Activated CD8-positive, alpha-beta memory T cell treated with anti-CD3 and anti-CD28 coated beads for 36 hours (primary cell): ENCODE measurements around the gene PTPRU. TPM values are rescaled to one million over a fixed set of nuclear protein-coding genes. Genes with fewer than 3 reads are reported as not detected.

Experiments used
- CTCF ChIA-PET: fragments of 350-600 bp; sonication (Branson Sonifier 250); formaldehyde crosslinking; loops from one replicate; lab custom pipeline; 2021; ENCODE audit warnings: antibody characterized with exemption; lab: Charles Lee
- POLR2A ChIA-PET: fragments of 350-600 bp; sonication (Branson Sonifier 250); formaldehyde crosslinking; loops from one replicate; lab custom pipeline; 2021; ENCODE audit warnings: antibody characterized with exemption; lab: Charles Lee
- total RNA-seq, 2 experiments: library from RNA; stranded (reverse); gene quantifications; one replicate each; pipeline ENCODE4 v1.2.3, GENCODE V29; 2021

The PTPRU gene
- total RNA-seq, 2 experiments from 2014 or later, result 0.34 to 0.42 TPM

DNA sequence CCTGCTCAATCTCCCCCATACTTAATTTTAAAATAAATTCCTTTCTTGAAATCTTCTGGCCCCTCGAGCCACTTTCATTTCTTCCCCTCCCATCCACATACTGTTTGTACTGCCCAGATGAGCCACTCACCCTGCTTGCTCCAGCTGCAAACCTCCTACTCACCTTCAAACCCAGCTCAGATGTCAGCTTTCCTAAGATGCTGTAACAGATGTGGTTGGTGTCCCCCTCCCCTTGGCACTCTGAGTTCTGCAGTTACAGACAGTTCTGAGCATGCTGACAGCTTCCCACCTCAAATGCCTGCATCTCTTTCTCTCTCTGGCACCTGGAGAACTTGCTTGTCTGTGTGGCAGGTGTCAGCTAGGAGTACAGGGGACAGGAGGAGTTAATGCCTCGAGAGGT, 106.7 kb downstream of the PTPRU start:
- CTCF ChIA-PET, result no interaction called here
- POLR2A ChIA-PET, result no interaction called here

DNA sequence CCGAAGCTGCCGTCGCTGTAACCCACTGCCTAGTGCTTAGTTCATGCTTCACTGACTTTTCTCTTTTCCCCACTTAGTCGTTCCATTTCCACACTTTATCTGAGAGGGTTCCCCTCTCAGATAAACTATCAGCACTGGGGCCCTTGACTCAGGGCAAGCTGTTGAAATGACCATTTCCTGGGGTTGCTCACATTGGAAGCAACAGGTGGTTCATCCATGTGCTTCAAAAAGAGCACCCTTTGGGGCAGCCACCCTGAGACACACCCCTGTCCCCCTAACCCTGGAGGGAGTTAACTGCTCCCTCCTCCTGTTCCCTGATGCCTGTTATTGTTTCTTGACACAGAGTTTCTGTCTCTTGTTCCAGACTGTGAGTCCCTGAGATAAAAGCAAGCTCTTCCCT, 107.2 kb downstream of the PTPRU start:
- ChIA-PET POLR2A (no interaction called here), CTCF (no interaction called here)

DNA sequence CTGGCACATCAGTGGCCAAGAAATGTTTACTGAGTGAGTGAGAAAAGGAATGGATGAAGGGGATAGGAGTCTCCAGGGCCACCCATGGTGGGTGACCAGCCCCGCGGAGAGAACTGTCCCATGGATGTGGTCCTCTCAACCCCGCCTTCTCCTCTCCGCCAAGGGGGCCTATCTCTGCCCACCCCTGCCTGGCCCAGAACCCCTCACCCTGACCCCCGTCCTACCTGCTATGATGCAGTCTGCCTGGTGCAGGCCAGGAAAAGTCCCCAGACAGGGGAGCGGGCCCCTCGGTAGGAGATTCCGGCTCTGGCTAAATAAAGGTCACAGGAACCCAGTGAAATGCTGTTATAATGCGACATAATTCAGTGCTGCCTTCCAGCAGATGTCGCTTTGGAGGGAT, 107.6 kb downstream of the PTPRU start:
- CTCF ChIA-PET, result no interaction called here
- POLR2A ChIA-PET, result no interaction called here

DNA sequence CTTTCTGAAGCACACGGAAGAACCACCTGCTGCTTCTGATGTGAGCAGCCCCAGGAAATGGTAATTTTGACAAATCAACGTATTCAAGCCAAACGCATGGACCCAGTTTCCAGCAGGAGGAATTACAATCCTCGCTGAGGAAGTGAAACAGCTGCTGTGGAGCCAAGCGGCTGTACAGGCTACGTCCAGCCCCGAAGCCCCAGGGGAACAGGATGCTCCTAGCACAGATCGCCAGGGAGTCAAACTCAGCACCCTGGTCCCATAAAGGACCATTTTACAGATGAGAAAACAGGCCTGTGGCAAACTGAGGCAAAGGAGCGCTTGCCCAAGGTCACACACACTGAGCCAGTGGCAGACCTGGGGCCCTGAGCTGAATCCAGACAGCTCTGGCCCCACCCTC, 108.0 kb downstream of the PTPRU start:
- CTCF ChIA-PET, result no interaction called here

DNA sequence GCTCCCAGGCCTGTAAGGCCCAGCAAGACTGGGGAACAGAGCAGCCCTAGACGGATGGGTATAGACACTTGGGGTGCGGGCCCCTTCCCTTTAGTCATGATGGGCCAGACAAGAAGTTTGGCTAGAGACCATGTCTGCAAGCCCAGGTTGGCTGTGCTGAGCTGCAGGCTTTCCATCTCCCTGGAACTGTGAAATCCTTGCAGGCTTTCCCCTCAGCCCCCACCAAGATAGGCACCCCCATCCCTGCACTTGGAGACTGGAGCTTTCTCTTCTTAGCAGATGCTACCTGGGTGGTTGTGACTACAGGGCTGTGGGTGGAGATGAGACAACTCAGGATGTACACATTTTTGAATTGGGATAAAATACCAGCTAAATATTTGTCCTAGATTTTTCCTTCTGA, 110.3 kb downstream of the PTPRU start:
- ChIA-PET POLR2A (no interaction called here), CTCF (no interaction called here)

More for the DNA sequence above, 108.0 kb downstream of the PTPRU start:
- POLR2A ChIA-PET, result no interaction called here

DNA sequence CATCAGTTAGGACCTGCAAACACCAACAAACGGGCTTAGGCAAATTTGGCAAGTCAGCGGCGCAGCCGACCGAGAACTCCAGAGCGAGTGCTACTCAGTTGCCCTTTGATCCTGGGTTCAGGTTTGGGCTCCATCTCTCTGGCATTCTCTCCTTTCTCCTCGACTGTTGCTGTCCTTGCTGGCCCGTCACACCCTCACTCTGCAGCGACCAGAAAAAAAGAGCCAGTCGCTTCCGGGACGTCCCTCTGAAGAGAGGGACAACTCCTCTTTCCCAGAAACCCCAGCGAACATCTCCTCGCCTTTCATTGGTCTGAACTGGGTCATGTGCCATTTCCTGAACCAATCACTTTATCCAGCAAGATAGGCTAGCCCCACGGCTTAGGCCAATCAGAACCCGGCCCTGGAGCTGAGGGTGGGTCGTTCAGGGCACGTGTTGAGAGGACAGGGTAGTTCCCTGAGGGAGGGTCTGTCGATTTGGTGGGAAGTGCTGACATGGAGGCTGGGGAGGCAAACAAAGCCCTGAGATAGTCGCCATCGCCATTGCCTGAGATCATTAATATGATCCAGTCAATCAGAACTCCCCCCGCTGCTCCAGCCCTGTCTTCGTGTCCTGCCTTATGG, 113.7 kb downstream of the PTPRU start:
- ChIA-PET CTCF (no interaction called here), POLR2A (no interaction called here)

DNA sequence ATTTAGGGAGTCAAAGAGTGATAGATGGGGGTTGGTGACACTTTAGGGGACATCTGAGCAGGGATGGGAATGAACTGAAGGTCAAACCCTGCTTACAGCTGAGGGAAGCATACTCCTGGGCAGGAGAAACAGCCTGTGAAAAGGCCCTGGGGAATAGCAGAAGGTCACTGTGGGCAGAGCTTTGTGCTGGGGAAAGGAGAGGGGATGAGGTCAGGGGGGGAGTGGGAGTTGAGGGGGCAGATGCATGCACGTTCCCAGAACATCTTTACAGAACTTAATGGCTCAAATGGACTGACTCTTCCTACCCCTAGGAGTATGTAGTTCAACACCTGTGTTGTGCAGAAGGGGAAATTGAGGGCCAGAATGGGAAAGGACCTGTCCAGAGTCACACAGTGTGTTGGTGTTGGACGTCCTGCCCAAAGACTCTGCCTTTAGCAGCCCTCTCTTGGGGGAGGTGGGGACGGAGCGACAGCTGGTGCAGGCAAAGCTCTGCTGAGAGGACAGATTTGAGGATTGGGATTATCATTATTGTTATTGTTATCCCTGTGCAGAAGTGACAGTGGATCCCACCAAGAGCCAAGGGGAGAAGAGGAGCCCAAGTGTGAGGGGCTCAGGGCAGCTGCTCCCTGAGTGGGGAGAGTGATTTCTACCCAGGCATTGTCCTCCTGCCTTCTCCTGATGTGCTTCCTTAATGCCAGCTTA, 116.5 kb downstream of the PTPRU start:
- CTCF ChIA-PET, result no interaction called here
- POLR2A ChIA-PET, result no interaction called here

DNA sequence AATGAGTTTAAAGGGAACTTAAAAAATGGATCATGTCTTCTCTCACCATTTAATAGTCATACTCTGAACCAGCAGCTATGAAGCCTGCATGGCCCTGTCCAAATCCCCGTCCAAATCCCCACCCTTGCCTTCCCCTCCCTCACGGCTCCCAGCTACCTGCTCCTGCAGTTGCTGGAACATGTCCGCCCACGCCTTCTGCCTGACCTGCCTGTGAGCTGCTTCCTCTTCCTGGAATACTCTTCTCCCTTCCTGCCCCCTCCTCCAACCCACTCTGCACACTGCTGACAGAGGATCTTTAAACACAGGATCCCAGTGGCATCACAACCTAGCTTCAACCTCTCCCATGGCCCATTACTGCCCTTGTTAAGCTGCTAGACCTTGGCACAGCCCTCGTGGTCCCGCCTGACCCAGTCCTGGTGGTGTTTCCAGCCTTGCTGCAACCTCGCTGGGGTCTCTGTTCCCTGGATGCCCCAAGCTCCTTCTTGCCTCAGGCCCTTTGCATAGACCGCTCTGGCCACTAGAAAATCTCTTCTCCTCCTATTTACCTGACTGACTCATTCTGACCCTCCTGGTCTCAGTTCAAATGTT, 118.3 kb downstream of the PTPRU start:
- ChIA-PET CTCF (no interaction called here), POLR2A (no interaction called here)

DNA sequence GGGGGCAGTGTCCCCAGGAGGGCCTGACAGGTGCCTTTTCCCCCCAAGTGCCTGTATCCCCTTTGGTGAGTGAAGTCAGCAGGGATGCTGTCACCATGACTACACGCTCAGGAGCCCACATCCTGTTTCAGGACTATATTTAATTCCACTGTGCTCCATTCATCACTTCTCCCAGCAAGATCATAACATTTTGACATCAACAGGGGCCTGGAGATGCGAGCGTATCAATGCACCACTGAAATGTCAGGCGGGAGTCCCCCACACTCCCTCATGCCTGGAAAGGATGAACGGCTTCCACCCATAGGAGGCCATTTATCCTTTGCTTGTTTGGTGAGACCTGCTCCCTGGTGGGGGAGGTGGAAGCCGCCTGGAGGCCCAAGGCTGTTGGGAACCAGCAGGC, 119.1 kb downstream of the PTPRU start:
- ChIA-PET POLR2A (no interaction called here), CTCF (no interaction called here)

DNA sequence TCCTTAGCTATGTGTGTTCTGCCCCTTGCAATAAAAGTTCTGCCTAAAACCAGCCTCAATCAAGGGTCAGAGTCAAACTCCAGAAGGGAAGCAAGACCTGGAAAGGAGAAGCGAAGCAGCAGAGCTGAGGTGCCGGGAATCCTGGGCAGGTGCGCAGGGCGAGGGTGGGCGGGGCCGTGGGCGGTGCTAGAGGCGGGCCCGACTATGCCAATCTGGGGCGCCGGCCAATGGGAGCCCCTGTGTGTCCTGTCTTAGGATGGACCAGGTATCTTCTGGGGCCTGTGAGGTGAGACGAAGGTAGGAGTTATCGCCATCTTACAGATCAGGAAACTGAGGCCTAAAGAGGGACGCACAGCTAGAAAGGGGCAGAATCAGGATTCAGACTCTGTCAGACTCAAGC, 120.3 kb downstream of the PTPRU start:
- CTCF ChIA-PET, result no interaction called here
- POLR2A ChIA-PET, result no interaction called here

DNA sequence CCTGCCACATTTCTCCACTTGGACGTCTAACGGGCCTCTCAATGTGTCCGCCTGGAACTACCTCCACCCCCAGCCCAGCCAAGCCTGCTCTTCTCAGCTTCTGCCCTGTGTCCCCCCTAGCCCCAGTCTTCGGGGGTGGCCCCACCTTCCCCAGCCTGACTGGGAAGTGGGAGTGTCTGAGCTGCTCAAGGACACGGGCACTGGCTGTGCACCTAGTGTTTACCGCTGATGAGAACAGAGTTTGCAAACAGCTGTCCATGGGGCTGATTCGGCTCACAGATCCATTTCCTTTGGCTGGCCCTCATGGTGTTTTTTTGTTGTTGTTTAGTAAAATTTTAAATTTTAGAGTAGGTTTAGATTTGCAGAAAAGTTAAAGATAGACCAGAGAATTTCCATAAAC, 121.1 kb downstream of the PTPRU start:
- CTCF ChIA-PET, result no interaction called here
- POLR2A ChIA-PET, result no interaction called here

DNA sequence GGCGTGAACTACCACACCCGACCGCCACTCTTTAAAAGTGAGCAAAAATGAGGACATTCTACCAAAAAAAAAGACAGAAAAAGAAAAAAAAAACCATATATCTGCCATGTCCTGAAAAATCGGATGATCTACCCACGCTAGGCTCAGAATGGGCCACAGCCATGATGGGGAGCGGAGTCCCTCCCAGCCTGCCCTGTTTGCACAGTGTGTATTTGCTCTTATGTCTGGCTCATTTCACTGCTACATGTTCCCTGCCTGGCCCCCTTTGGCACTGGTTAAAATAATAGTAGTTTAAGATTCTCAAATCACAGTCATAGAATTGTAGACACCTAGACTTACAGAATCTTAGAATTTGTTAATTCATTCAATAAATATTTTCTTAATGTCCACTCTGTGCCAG, 121.9 kb downstream of the PTPRU start:
- ChIA-PET POLR2A (no interaction called here), CTCF (no interaction called here)

DNA sequence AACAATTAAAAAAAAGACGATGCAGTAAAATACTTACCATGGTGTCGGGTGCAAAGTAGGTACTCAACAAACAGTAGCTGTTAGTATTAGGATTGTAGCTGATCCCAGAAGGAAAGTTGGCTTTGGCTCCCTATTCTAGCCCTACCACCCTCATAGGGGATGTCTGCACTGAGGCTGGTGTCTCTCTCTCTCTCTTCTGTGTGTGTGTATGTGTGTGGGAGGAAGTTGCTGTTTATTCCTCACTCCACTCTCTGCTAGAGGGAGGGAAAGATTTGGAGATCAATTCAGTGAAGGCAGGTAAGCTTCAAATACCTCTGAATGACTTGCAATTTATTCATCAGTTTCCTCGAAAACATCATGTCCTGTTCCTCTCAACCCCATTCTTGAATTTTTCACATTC, 124.4 kb downstream of the PTPRU start:
- ChIA-PET CTCF (no interaction called here), POLR2A (no interaction called here)

DNA sequence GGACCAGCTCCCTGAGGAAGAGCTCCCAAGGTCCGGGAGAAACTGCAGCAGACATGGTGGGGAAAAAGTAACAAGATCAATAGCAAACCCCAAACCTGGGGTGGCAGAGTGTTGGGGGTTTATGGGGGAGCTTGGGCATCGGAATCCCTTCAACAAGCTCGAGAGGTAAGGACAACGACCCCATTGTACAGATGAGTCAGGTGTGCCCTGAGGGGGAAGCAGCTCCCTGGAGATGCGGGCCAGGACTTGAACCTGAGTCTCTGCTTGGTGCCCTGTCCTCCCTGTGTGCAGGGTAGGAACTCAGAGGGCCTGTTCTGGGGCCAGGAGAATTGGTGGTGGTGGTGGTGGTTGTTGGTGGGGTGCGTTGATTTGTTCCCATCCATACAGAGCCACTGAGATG, 125.4 kb downstream of the PTPRU start:
- POLR2A ChIA-PET, result no interaction called here
- CTCF ChIA-PET, result no interaction called here

DNA sequence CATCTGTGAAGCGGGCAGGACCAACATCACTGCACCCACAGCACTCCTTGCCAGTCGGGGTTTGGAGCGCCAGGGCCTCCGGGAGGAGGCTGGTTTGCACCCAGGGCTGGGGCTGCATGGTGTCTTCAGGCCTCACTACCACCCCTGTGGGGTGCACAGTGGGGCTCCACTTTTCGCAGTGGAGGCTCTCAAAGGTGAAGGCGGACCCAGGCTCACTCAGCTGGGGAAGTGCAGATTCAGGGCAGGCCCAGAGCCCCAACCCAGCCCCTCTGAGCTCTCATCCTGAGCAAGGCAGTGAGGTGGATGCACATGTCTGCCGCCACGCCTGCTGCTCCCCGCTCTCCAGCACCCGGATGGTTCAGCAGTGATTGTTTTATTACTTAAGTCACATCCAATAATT, 125.8 kb downstream of the PTPRU start:
- ChIA-PET CTCF (no interaction called here), POLR2A (no interaction called here)

DNA sequence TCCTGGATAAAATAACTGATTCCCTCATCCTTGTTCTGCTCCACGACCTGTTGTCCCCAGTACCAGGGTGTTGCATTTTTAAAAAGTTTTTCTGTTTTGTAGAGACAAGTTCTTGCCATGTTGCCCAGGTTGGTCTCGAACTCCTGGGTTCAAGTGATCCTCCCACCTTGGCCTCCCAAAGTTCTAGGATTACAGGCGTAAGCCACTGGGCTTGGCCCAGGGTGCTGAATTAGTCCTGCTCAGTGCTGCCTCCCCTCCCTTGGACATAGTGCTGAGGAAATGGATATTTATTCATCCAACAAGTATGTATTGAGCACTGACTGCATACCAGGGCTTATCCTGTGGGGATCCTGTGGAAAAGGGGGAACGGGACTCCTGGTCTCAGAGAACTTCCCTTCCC, 126.4 kb downstream of the PTPRU start:
- POLR2A ChIA-PET, result no interaction called here
- CTCF ChIA-PET, result no interaction called here

DNA sequence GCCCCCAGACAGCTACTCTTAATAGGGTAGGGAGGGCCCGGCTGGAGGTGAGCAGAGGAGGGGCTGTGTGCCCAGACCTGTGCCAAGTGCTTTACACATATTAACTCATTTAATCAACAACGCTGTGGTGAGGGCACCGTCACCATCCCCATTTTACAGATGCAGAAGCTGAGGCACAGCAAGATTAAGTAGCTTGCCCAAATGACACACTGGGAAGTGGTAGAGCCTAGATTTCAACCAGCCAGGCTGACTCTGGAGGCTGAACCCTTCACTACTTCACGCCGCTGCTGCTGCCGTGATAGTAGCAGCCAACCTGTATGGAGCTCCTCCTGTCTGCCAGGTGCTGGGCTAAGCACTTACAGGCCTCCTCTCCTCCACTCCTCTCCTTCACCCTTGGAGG, 127.2 kb downstream of the PTPRU start:
- CTCF ChIA-PET, result no interaction called here
- POLR2A ChIA-PET, result no interaction called here

DNA sequence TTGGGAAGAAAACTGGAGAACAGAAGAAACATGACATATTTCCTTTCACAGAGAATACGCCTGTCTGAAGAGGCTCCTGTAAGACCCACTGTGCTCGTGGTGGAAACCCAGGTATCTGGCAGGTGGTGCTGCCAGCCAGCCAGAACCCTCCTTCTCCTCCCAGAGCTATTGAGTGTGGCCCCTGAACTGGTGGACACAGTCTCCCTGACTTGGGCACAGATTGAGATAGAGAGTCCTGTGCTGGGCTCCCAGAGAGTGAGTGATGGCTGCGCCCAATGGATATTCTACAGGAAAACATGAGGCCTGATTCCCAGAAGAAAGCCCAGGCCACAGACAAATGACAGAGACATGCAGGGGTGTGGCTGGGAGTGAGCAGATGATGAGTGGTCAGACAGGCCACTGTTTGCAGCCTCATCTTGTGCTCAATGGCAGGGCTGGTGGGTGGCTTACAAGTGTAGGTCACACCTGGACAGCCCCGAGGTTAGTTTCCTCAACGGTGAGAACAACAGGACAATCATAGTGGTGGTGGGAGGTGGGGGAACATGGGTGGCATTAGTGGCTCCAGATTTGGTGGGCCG, 127.9 kb downstream of the PTPRU start:
- ChIA-PET CTCF (no interaction called here), POLR2A (no interaction called here)

DNA sequence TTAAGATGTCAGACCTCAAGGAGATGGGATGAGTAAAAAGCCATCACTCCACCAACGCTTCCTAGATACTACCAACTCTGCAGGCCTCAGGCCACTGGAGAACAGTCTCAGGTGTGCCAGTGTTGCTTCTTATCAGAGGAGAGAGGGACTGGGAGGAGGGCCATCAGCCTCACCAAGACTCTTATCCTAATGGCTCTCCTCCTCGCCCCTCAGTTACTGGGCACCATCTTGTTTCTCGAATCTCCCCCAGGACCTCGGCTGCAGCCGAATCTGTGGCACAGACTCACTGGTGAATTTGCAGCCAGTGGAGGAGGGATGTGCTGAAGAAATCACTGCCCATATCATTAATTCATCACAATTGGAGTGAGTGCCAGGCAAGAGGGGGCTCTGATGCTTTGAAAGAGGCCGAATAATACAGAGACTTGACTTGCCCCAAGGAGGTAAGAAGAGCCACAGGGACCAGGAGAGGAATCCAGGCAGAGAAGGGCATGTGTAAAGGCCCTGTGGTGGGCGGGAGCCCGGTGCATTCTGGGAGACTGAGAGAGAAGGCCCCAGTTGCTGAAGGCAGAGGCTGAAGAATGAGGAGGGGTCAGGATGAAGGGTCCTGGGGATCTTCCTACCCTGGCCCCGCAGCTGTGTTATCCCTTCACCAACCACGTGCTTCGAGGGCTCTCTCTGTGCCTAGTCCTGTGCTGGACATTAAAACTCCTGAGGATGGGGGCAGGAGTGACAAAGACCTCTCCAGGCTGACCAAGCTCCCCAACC, 129.8 kb downstream of the PTPRU start:
- POLR2A ChIA-PET, result no interaction called here
- CTCF ChIA-PET, result no interaction called here
